DOHH2 (cell line): ENCODE data around the gene SPIRE1.

Experiments
- CTCF ChIP-seq: fragments of 200-600 bp; sonication (generic); IDR thresholded peaks from one replicate; pipeline ENCODE4 v1.5.1; 2014; ENCODE audit warnings: antibody characterized with exemption, mild to moderate bottlenecking, low read depth, low read length; ENCODE audit not compliant: poor library complexity, severe bottlenecking
- EZH2phosphoT487 ChIP-seq: fragments of 200-600 bp; sonication (generic); IDR thresholded peaks from 2 replicates; pipeline ENCODE4 v1.6.1; 2017; ENCODE audit warnings: borderline replicate concordance, mild to moderate bottlenecking, antibody characterized with exemption, low read length, moderate library complexity, mixed read lengths

- no peak for TF ChIP-seq CTCF
- TF ChIP-seq EZH2phosphoT487: no peak
Observed at GRCh38 chr18:12456441-12456840, 201.5 kb downstream of the SPIRE1 start.
